Subcutaneous abdominal adipose tissue (tissue), 5 donors: Measurements from ENCODE around the gene B3GALT5.

ENCODE experiments used
- H3K27ac ChIP-seq: one replicate; pipeline ENCODE4 v1.7.0; 2013; ENCODE audit warnings: low read depth, mild to moderate bottlenecking, inconsistent platforms, low read length, moderate library complexity
- H3K27me3 ChIP-seq, 5 donors: one replicate each; pipeline ENCODE4 v1.7.0; 2013; ENCODE audit warnings: low read length in 5 of 5, inconsistent platforms in 1 of 5; ENCODE audit not compliant: control insufficient read depth in 5 of 5, insufficient read depth in 4 of 5
- H3K36me3 ChIP-seq, 5 donors: one replicate each; pipeline ENCODE4 v1.7.0; 2013; ENCODE audit warnings: low read length in 5 of 5; ENCODE audit not compliant: control insufficient read depth in 5 of 5, insufficient read depth in 5 of 5
- H3K4me1 ChIP-seq, 5 donors: one replicate each; pipeline ENCODE4 v1.7.0; 2013; ENCODE audit warnings: low read length in 5 of 5, mild to moderate bottlenecking in 3 of 5, moderate library complexity in 1 of 5; ENCODE audit not compliant: control insufficient read depth in 5 of 5, insufficient read depth in 5 of 5
- H3K4me3 ChIP-seq, 5 donors: one replicate each; pipeline ENCODE4 v1.7.0; 2013; ENCODE audit warnings: low read length in 5 of 5, low read depth in 1 of 5
- H3K9ac ChIP-seq, 5 donors: one replicate each; pipeline ENCODE4 v1.7.0; 2013; ENCODE audit warnings: low read length in 5 of 5, mild to moderate bottlenecking in 4 of 5, moderate library complexity in 3 of 5
- H3K9me3 ChIP-seq, 5 donors: one replicate each; pipeline ENCODE4 v1.7.0; 2013; ENCODE audit warnings: low read length in 5 of 5; ENCODE audit not compliant: control insufficient read depth in 5 of 5
- donor health status: healthy.
- donor health status: healthy.
- donor health status: healthy.
- donor health status: healthy.
- donor health status: healthy.

The B3GALT5 gene

GRCh38 chr21:39663066-39663465 lies 50.3 kb downstream of the B3GALT5 start:
- Histone ChIP-seq H3K4me1 (peaks cover 0 to 12% (median 0%) of the 10 kb centered on the region in 5 donors), H3K27me3 (peaks cover 0 to 4% (median 3%) of the 10 kb centered on the region in 5 donors), H3K4me3 (no peak overlapping the region), H3K9me3 (no peaks in the 10 kb centered on the region), H3K9ac (no peak overlapping the region), H3K27ac (no peak overlapping the region), H3K36me3 (no peaks in the 10 kb centered on the region)

DNA sequence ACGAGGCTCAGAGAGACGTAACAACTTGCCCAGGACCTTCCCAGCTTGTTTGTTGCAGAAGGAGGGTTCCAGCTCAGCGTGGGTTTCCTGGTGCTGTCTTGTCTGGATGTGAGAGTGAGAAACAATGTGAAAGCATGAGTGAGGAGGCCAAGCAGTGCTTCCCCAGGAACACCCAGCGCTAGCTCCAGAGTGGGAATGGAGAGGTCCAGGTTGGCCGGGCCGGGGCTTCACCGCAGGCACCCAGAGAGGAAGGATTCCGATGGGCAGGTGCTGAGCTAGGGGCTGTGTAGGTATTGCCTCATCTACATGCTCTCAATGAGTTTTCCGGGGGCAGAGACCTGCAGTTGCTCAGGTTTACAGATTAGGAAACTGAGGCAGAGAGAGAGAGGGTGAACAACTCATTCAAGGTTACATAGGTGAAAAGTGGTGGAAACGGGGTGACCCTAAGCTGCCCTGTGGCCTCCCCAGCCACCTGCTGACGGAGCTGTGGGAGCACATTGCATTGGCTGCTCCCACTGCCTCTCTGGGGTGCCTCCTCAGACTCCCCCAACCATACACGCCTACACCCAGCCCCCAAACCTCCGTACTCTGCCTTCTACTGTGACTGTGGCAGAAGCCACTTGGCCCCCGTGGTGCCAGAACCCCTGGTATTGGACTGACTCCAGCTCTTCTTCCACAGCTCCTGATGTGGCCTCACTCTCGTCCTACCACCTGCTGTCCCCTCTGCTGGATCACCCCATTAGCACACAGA lies 51.2 kb downstream of the B3GALT5 start:
- peaks cover 0 to 12% (median 0%) of the 10 kb centered on the region in 5 donors for H3K4me1 ChIP-seq
- H3K36me3 ChIP-seq = no peaks in the 10 kb centered on the region
- H3K27ac ChIP-seq = no peak overlapping the region
- H3K9me3 ChIP-seq = no peaks in the 10 kb centered on the region
- H3K27me3 ChIP-seq = peaks cover 0 to 6% (median 3%) of the 10 kb centered on the region in 5 donors
- no peak overlapping the region for H3K9ac ChIP-seq
- H3K4me3 ChIP-seq = no peak overlapping the region

- Histone ChIP-seq H3K9me3 (no peaks in the 10 kb centered on the region), H3K9ac (no peak overlapping the region), H3K4me1 (peaks cover 0 to 12% (median 0%) of the 10 kb centered on the region in 5 donors), H3K27ac (no peak overlapping the region), H3K36me3 (no peaks in the 10 kb centered on the region), H3K4me3 (no peak overlapping the region), H3K27me3 (peaks cover 0 to 6% (median 3%) of the 10 kb centered on the region in 5 donors)
Observed at GRCh38 chr21:39664586-39664985, 51.8 kb downstream of the B3GALT5 start.

GRCh38 chr21:39666026-39666425 lies 53.3 kb downstream of the B3GALT5 start:
- H3K27ac ChIP-seq = no peak overlapping the region
- no peak overlapping the region for H3K4me3 ChIP-seq
- no peaks in the 10 kb centered on the region for H3K36me3 ChIP-seq
- H3K4me1 ChIP-seq = no peaks in the 10 kb centered on the region
- H3K9ac ChIP-seq = no peak overlapping the region
- H3K9me3 ChIP-seq = no peaks in the 10 kb centered on the region
- H3K27me3 ChIP-seq = peaks cover 0 to 6% (median 3%) of the 10 kb centered on the region in 5 donors

DNA sequence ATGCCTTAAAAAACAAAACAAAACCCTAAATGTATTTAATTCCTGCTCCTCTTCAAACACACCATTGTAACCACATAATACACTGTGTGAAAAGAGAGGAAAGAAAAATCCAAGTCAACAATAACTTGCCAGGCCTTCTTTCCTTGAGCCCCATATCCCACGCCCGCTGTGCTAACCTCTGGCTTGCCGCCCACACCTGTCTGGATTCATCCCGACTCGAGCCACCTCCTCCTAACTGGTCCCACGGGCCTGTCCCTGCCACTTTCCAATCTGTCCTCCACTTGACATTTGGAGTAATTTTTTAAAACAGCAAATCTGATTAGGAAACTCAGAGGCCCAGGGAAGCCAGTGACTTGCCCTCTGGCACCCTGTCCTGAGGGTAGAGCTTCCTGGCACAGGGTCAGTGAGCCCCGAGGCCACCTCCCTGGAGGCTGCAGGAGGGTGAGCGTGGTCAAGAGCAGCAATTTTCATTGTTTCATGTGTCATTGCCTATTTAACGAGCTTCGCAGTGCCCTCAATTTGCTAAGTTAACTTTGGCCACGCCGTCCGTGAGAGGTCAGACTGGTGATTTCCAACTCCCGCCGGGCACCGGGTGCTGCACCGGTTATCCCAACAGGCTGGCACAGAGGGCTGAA lies 54.1 kb downstream of the B3GALT5 start:
- H3K4me1 ChIP-seq = no peaks in the 10 kb centered on the region
- H3K9me3 ChIP-seq = no peaks in the 10 kb centered on the region
- H3K9ac ChIP-seq = no peak overlapping the region
- H3K4me3 ChIP-seq = no peak overlapping the region
- no peaks in the 10 kb centered on the region for H3K36me3 ChIP-seq
- no peak overlapping the region for H3K27ac ChIP-seq
- H3K27me3 ChIP-seq = peaks cover 0 to 6% (median 3%) of the 10 kb centered on the region in 5 donors

DNA sequence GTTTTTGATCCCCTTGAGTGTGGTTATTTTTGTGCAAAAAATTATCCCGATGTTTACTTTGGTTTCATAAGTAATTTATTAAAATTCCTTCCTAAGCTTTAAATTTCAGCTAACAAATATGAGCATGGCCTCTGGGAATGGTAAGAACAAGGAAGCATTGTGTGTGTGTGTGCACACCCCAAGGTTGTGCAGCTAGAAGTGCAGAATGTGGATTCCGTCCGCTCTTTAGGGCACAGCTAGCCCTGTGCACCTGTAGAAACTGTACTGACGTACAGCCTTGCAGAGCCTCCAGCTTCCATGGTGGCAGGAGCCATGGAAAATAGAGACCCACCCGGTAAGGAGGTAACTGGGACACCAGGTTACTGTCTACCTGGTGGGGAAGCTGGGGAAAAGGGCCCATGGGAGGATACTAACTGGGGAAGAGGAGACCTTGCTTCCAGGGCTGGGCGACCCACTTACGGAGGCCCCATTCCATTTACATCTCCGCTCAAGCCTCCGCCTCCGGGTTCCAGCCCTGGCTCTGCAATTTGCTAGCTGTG lies 54.7 kb downstream of the B3GALT5 start:
- H3K4me1 ChIP-seq = no peaks in the 10 kb centered on the region
- no peaks in the 10 kb centered on the region for H3K9me3 ChIP-seq
- no peak overlapping the region for H3K9ac ChIP-seq
- H3K36me3 ChIP-seq = no peaks in the 10 kb centered on the region
- peaks cover 0 to 6% (median 3%) of the 10 kb centered on the region in 5 donors for H3K27me3 ChIP-seq
- no peak overlapping the region for H3K4me3 ChIP-seq
- H3K27ac ChIP-seq = no peak overlapping the region

DNA sequence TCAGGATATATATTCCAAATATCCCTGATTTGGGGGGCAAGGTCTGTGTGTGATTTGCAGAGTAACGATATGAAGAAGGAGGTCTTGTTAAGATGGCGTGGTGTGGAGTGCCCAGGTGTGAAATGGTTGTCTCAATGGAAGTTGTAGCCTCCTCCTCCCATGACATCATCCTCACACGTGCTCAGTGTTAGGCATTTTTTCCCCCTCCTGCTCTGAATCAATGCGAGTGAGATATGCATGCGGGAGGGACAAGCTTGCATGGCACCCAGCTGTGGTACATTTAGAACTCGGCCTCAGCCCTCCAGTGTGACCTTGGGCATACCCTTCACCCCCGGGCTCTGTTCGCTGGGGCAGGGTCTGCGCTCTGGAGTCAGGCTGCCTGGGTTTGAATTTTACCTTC lies 55.6 kb downstream of the B3GALT5 start:
- Histone ChIP-seq H3K4me1 (no peaks in the 10 kb centered on the region), H3K27me3 (peaks cover 0 to 6% (median 5%) of the 10 kb centered on the region in 5 donors), H3K36me3 (no peaks in the 10 kb centered on the region), H3K9ac (no peak overlapping the region), H3K27ac (no peak overlapping the region), H3K4me3 (no peak overlapping the region), H3K9me3 (no peaks in the 10 kb centered on the region)

- H3K4me3 ChIP-seq = no peak overlapping the region
- no peaks in the 10 kb centered on the region for H3K9me3 ChIP-seq
- H3K9ac ChIP-seq = no peak overlapping the region
- H3K27ac ChIP-seq = no peak overlapping the region
- no peaks in the 10 kb centered on the region for H3K4me1 ChIP-seq
- no peaks in the 10 kb centered on the region for H3K36me3 ChIP-seq
- H3K27me3 ChIP-seq = peaks cover 0 to 11% (median 7%) of the 10 kb centered on the region in 5 donors
Observed at GRCh38 chr21:39669485-39669884, 56.7 kb downstream of the B3GALT5 start.

DNA sequence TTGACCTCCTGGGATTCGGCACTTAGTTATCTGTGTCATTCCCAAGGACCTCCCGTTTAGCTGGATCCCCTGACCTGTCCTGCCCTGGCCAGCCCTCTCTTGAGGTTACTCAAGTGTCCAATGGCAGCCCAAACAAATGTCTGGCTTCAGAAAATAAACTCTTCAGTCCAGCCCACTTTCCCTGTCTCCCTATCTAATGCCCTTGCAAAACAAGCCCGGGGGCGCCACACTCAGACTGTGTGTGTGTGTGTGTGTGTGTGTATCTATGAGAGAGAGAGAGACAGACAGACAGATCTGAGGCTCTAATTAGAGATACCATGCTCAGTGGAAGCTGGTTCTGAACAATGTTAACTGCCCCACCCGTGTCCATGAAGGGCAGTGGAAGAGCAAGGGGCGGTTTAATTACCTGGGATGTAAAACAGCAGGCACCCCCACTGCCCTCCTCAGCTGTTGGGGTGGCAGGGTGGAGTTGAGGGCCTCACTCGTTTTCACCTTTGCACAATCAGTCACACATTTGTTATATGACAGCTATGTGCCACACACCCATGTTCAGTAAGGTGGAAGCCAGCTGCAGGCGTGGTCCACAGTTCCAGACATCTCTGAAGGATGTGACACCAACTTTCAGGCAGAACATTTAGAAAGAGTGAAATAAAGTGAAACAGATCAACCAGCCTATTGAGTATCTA lies 57.4 kb downstream of the B3GALT5 start:
- no peak overlapping the region for H3K27ac ChIP-seq
- no peaks in the 10 kb centered on the region for H3K9me3 ChIP-seq
- no peak overlapping the region for H3K4me3 ChIP-seq
- no peak overlapping the region for H3K9ac ChIP-seq
- H3K27me3 ChIP-seq = peaks cover 0 to 11% (median 7%) of the 10 kb centered on the region in 5 donors
- H3K4me1 ChIP-seq = no peaks in the 10 kb centered on the region
- no peaks in the 10 kb centered on the region for H3K36me3 ChIP-seq

GRCh38 chr21:39670701-39671100 lies 58.0 kb downstream of the B3GALT5 start:
- H3K27ac ChIP-seq = no peak overlapping the region
- no peak overlapping the region for H3K9ac ChIP-seq
- no peaks in the 10 kb centered on the region for H3K36me3 ChIP-seq
- H3K27me3 ChIP-seq = peaks cover 0 to 11% (median 7%) of the 10 kb centered on the region in 5 donors
- no peaks in the 10 kb centered on the region for H3K9me3 ChIP-seq
- no peaks in the 10 kb centered on the region for H3K4me1 ChIP-seq
- H3K4me3 ChIP-seq = no peak overlapping the region
